ENCODE results near the gene CACNA1H. TPM values are rescaled to one million over a fixed set of nuclear protein-coding genes. Genes with fewer than 3 reads are reported as not detected.
A peak's percentile ranks its signal among the peaks of the same experiment; 100 is the strongest.

CACNA1H gene
- total RNA-seq, 4 donors from 2014 or later, result 225 to 361 (median 259) TPM

DNA sequence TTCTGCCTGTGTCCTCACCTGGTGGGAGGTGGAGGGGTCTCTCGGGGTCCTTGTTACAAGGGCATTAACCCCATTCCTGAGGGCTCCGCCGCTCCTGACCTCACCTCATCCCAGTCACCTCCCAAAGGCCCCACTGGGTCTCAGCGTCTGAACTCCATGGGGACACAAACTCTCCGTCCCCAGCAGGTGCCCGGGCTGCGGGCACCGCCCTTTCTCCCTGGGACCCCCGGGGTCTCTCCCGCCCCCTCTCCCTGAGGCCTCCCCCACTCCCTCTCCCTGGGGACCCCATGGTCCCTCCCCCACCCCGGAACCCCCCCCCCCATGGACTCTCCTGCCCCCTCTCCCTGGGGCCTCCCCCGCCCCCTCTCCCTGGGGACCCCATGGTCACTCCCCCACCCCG is 24.8 kb downstream of the CACNA1H start:
- Histone ChIP-seq H3K4me1 (peaks cover 18 to 100% (median 99%) of the 10 kb centered on the region in 4 donors), H3K9me3 (no peaks in the 10 kb centered on the region), H3K27me3 (no peaks in the 10 kb centered on the region), H3K27ac (replicated peaks in 1 of 4) (peak overlapping the region; percentile 92 to 98 (median 94)), H3K4me3 (no peak overlapping the region), H3K36me3 (peaks cover 0 to 7% (median 0%) of the 10 kb centered on the region in 4 donors)
- DNase-seq (ENCODE audit: extremely low spot score), result no peak
- no peak for TF ChIP-seq POLR2A (IDR thresholded peaks at IDR 0.05; ENCODE audit: low read depth)
- TF ChIP-seq POLR2AphosphoS5 (IDR thresholded peaks at IDR 0.05), result no peak
- TF ChIP-seq EP300 (IDR thresholded peaks at IDR 0.05), result no peak
- TF ChIP-seq, protein P1, sequence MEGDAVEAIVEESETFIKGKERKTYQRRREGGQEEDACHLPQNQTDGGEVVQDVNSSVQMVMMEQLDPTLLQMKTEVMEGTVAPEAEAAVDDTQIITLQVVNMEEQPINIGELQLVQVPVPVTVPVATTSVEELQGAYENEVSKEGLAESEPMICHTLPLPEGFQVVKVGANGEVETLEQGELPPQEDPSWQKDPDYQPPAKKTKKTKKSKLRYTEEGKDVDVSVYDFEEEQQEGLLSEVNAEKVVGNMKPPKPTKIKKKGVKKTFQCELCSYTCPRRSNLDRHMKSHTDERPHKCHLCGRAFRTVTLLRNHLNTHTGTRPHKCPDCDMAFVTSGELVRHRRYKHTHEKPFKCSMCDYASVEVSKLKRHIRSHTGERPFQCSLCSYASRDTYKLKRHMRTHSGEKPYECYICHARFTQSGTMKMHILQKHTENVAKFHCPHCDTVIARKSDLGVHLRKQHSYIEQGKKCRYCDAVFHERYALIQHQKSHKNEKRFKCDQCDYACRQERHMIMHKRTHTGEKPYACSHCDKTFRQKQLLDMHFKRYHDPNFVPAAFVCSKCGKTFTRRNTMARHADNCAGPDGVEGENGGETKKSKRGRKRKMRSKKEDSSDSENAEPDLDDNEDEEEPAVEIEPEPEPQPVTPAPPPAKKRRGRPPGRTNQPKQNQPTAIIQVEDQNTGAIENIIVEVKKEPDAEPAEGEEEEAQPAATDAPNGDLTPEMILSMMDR (IDR thresholded peaks at IDR 0.05), result no peak
- intact Hi-C loops (cut with DNase I), result no loop called here
- 72% methylated on average over 10 of the region's 13 CpGs for WGBS

GRCh38 chr16:1178295-1178910 is 25.5 kb downstream of the CACNA1H start:
- Histone ChIP-seq H3K36me3 (peaks cover 0 to 7% (median 0%) of the 10 kb centered on the region in 4 donors), H3K4me1 (peaks cover 22 to 100% (median 99%) of the 10 kb centered on the region in 4 donors), H3K27ac (replicated peaks in 1 of 4) (peak overlapping the region; percentile 92 to 98 (median 94)), H3K27me3 (no peaks in the 10 kb centered on the region), H3K9me3 (no peaks in the 10 kb centered on the region), H3K4me3 (no peak overlapping the region)
- no peak for DNase-seq (ENCODE audit: extremely low spot score)
- intact Hi-C loops (cut with DNase I), result no loop called here
- TF ChIP-seq EP300 (IDR thresholded peaks at IDR 0.05) (no peak), POLR2AphosphoS5 (IDR thresholded peaks at IDR 0.05) (no peak), POLR2A (IDR thresholded peaks at IDR 0.05; ENCODE audit: low read depth) (no peak)
- TF ChIP-seq, protein P1 (IDR thresholded peaks at IDR 0.05), result no peak
- 74% methylated on average over 10 of the region's 21 CpGs for WGBS

GRCh38 chr16:1180549-1181403 is 27.9 kb downstream of the CACNA1H start:
- DNase-seq (ENCODE audit: extremely low spot score), result no peak
- Histone ChIP-seq H3K27ac (replicated peaks in 1 of 4) (peak overlapping the region; percentile 92 to 98 (median 94)), H3K4me3 (peak overlapping the region in 1 of 4 donors; percentile 3), H3K4me1 (peaks cover 28 to 96% (median 94%) of the 10 kb centered on the region in 4 donors), H3K36me3 (peaks cover 0 to 7% (median 2%) of the 10 kb centered on the region in 4 donors), H3K27me3 (no peaks in the 10 kb centered on the region), H3K9me3 (no peaks in the 10 kb centered on the region)
- WGBS, result 40% methylated on average over 17 of the region's 38 CpGs
- TF ChIP-seq POLR2AphosphoS5 (IDR thresholded peaks at IDR 0.05) (peak in 1 of 2 donors; percentile 53), POLR2A (IDR thresholded peaks at IDR 0.05; ENCODE audit: low read depth) (no peak)
- TF ChIP-seq, protein P1 (IDR thresholded peaks at IDR 0.05), result no peak
- intact Hi-C loops (cut with DNase I), result no loop called here

- 39% methylated on average over 35 of the region's 39 CpGs for WGBS
- H3K27ac ChIP-seq (replicated peaks in 1 of 4), result peak overlapping the region; percentile 92 to 98 (median 94)
- TF ChIP-seq POLR2AphosphoS5 (IDR thresholded peaks at IDR 0.05) (no peak), POLR2A (IDR thresholded peaks at IDR 0.05; ENCODE audit: low read depth) (no peak), EP300 (IDR thresholded peaks at IDR 0.05) (no peak)
- TF ChIP-seq, protein P1 (IDR thresholded peaks at IDR 0.05), result peak in 2 of 3 experiments; percentile 25 to 26
- H3K9me3 ChIP-seq, result no peaks in the 10 kb centered on the region
- peaks cover 28 to 87% (median 85%) of the 10 kb centered on the region in 4 donors for H3K4me1 ChIP-seq
- DNase-seq (ENCODE audit: extremely low spot score), result no peak
- peak overlapping the region; percentile 31 to 44 (median 32) for H3K4me3 ChIP-seq
- H3K27me3 ChIP-seq, result no peaks in the 10 kb centered on the region
- intact Hi-C loops (cut with DNase I), result no loop called here
- peaks cover 0 to 7% (median 3%) of the 10 kb centered on the region in 4 donors for H3K36me3 ChIP-seq
These were observed 28.8 kb downstream of the CACNA1H start for GRCh38 chr16:1181404-1182315.
